H9 (cell line): Measurements from ENCODE around the gene LRPPRC. TPM values are rescaled to one million over a fixed set of nuclear protein-coding genes. Genes with fewer than 3 reads are reported as not detected.

Experiments used
- DNase-seq: peaks from one replicate; pipeline ENCODE4 v3.0.0-alpha.2; 2017
- H2AFZ ChIP-seq: one replicate; pipeline ENCODE4 v1.6.1; 2013; ENCODE audit warnings: mild to moderate bottlenecking, low read length, control low read depth, moderate library complexity
- H2AK5ac ChIP-seq: 2 replicates; pipeline ENCODE4 v1.6.1; 2013; ENCODE audit warnings: low read length, control low read depth, mixed read lengths; ENCODE audit not compliant: insufficient read length
- H2BK120ac ChIP-seq: one replicate; pipeline ENCODE4 v1.6.1; 2013; ENCODE audit warnings: low read depth, mild to moderate bottlenecking, low read length, control low read depth, inconsistent platforms; ENCODE audit not compliant: poor library complexity, severe bottlenecking
- H2BK12ac ChIP-seq: 2 replicates; pipeline ENCODE4 v1.6.1; 2013; ENCODE audit warnings: low read length, control low read depth, mixed read lengths, low read depth; ENCODE audit not compliant: insufficient read length
- H2BK15ac ChIP-seq: 2 replicates; pipeline ENCODE4 v1.6.1; 2013; ENCODE audit warnings: low read depth, low read length, control low read depth
- H2BK20ac ChIP-seq: one replicate; pipeline ENCODE4 v1.6.1; 2013; ENCODE audit warnings: low read depth, mild to moderate bottlenecking, low read length, control low read depth, inconsistent platforms; ENCODE audit not compliant: poor library complexity, severe bottlenecking
- H2BK5ac ChIP-seq: 2 replicates; pipeline ENCODE4 v1.6.1; 2013; ENCODE audit warnings: low read length, control low read depth, mixed read lengths; ENCODE audit not compliant: insufficient read length
- H3K14ac ChIP-seq: 2 replicates; pipeline ENCODE4 v1.6.1; 2013; ENCODE audit warnings: low read length, control low read depth; ENCODE audit not compliant: insufficient read depth
- H3K18ac ChIP-seq: 2 replicates; pipeline ENCODE4 v1.6.1; 2013; ENCODE audit warnings: low read depth, mild to moderate bottlenecking, mixed read lengths, low read length, control low read depth; ENCODE audit not compliant: insufficient read length
- H3K23ac ChIP-seq: 2 replicates; pipeline ENCODE4 v1.6.1; 2013; ENCODE audit warnings: low read length, control low read depth, mixed read lengths, low read depth; ENCODE audit not compliant: insufficient read length
- H3K23me2 ChIP-seq: 2 replicates; pipeline ENCODE4 v1.6.1; 2013; ENCODE audit warnings: low read depth, mild to moderate bottlenecking, mixed read lengths, low read length, control low read depth; ENCODE audit not compliant: insufficient read length, poor library complexity, severe bottlenecking
- H3K27ac ChIP-seq: 2 replicates; pipeline ENCODE4 v1.5.1; 2013; ENCODE audit warnings: low read length, control low read depth, mixed read lengths, low read depth; ENCODE audit not compliant: insufficient read length
- H3K27me3 ChIP-seq: 2 replicates; pipeline ENCODE4 v1.6.1; 2013; ENCODE audit warnings: low read length, control low read depth, inconsistent platforms; ENCODE audit not compliant: insufficient read depth
- H3K4ac ChIP-seq: 2 replicates; pipeline ENCODE4 v1.6.1; 2013; ENCODE audit warnings: low read depth, mild to moderate bottlenecking, control low read depth, inconsistent platforms, low read length, moderate library complexity
- H3K4me1 ChIP-seq: 2 replicates; pipeline ENCODE4 v1.6.1; 2013; ENCODE audit warnings: low read length, control low read depth, inconsistent platforms; ENCODE audit not compliant: insufficient read depth
- H3K4me2 ChIP-seq: 2 replicates; pipeline ENCODE4 v1.6.1; 2013; ENCODE audit warnings: low read length, control low read depth, mixed read lengths; ENCODE audit not compliant: insufficient read length, insufficient read depth
- H3K56ac ChIP-seq: 2 replicates; pipeline ENCODE4 v1.6.1; 2013; ENCODE audit warnings: low read depth, mild to moderate bottlenecking, mixed read lengths, low read length, control low read depth; ENCODE audit not compliant: insufficient read length
- H3K79me1 ChIP-seq: 2 replicates; pipeline ENCODE4 v1.6.1; 2013; ENCODE audit warnings: low read depth, mild to moderate bottlenecking, moderate library complexity, low read length, control low read depth, inconsistent platforms; ENCODE audit not compliant: insufficient read depth, poor library complexity, severe bottlenecking
- H3K79me2 ChIP-seq: 2 replicates; pipeline ENCODE4 v1.6.1; 2013; ENCODE audit warnings: low read length, control low read depth, inconsistent platforms; ENCODE audit not compliant: insufficient read depth
- H3K9ac ChIP-seq: 2 replicates; pipeline ENCODE4 v1.6.1; 2013; ENCODE audit warnings: low read length, control low read depth, mixed read lengths; ENCODE audit not compliant: insufficient read length; ENCODE audit errors: extremely low read depth
- H3K9me3 ChIP-seq: one replicate; pipeline ENCODE4 v1.6.1; 2013; ENCODE audit warnings: low read depth, low read length, inconsistent platforms; ENCODE audit not compliant: control insufficient read depth
- H3T11ph ChIP-seq: one replicate; pipeline ENCODE4 v1.6.1; 2013; ENCODE audit warnings: mild to moderate bottlenecking, low read length, control low read depth, inconsistent platforms
- H4K20me1 ChIP-seq: one replicate; pipeline ENCODE4 v1.6.1; 2013; ENCODE audit not compliant: control insufficient read depth, insufficient read length, insufficient read depth
- H4K5ac ChIP-seq: 2 replicates; pipeline ENCODE4 v1.6.1; 2013; ENCODE audit warnings: low read depth, mild to moderate bottlenecking, mixed read lengths, low read length, control low read depth; ENCODE audit not compliant: insufficient read length
- H4K8ac ChIP-seq: replicated peaks from 2 replicates; pipeline ENCODE4 v1.6.1; 2013; ENCODE audit warnings: low read length, control low read depth, mixed read lengths, low read depth; ENCODE audit not compliant: insufficient read length
- H4K91ac ChIP-seq: 2 replicates; pipeline ENCODE4 v1.6.1; 2013; ENCODE audit warnings: low read depth, mild to moderate bottlenecking, moderate library complexity, mixed read lengths, low read length, control low read depth; ENCODE audit not compliant: insufficient read length
- H3K27ac Mint-ChIP-seq, 3 experiments: 2 replicates in 2 of 3; 3 replicates in 1 of 3; pipeline ENCODE4 v1.8.0; 2020 to 2021; ENCODE audit warnings: mixed read lengths in 3 of 3, mild to moderate bottlenecking in 1 of 3, moderate library complexity in 1 of 3
- H3K27me3 Mint-ChIP-seq: 2 replicates; pipeline ENCODE4 v1.8.0; 2021; ENCODE audit warnings: low read depth, mild to moderate bottlenecking, moderate library complexity, mixed read lengths
- H3K36me3 Mint-ChIP-seq, 3 experiments: 2 replicates in 2 of 3; 3 replicates in 1 of 3; pipeline ENCODE4 v1.8.0; 2020 to 2021; ENCODE audit warnings: low read depth in 3 of 3, mixed read lengths in 3 of 3; ENCODE audit not compliant: insufficient read depth in 1 of 3
- H3K4me1 Mint-ChIP-seq, 2 experiments: 2 replicates each; pipeline ENCODE4 v1.8.0; 2020; ENCODE audit warnings: mixed read lengths in 2 of 2
- H3K4me3 Mint-ChIP-seq, 2 experiments: 2 replicates in 1 of 2; 3 replicates in 1 of 2; pipeline ENCODE4 v1.8.0; 2020 to 2021; ENCODE audit warnings: mild to moderate bottlenecking in 2 of 2, mixed read lengths in 2 of 2, moderate library complexity in 1 of 2
- H3K9me3 Mint-ChIP-seq, 2 experiments: 2 replicates in 1 of 2; 3 replicates in 1 of 2; pipeline ENCODE4 v1.8.0; 2020; ENCODE audit warnings: mild to moderate bottlenecking in 2 of 2, mixed read lengths in 2 of 2, moderate library complexity in 1 of 2
- CTCF ChIP-seq: fragments of 200-600 bp; sonication (generic); conservative IDR thresholded peaks from 3 replicates; pipeline ENCODE4 v1.8.0; 2021; ENCODE audit warnings: antibody characterized with exemption, mild to moderate bottlenecking
- WGBS: extraction: QIAGEN DNeasy Blood & Tissue Kit; methylation state at CpG from one replicate; pipeline ENCODE4 v1.1.7; 2013; ENCODE audit warnings: missing lambda C conversion rate, low lambda C conversion rate, mixed read lengths; ENCODE audit not compliant: insufficient read length; ENCODE audit errors: extremely low coverage; 5-methylcytosine and 5-hydroxymethylcytosine counted together
- total RNA-seq: library from RNA; stranded (reverse); gene quantifications from 2 replicates; pipeline ENCODE4 v1.2.1, GENCODE V29; 2021

LRPPRC gene
- total RNA-seq, 1 experiment from 2014 or later = 182 TPM

- Histone ChIP-seq H2AK5ac (no peak overlapping the region), H2BK20ac (no peak overlapping the region), H2AFZ (no peak overlapping the region), H3K23ac (no peak overlapping the region), H3K4me1 (no peaks in the 10 kb centered on the region; the same call in 1 of the 2 replicates), H3T11ph (no peak overlapping the region), H2BK12ac (no peak overlapping the region), H3K79me1 (no peaks in the 10 kb centered on the region), H3K27me3 (no peaks in the 10 kb centered on the region), H3K79me2 (no peaks in the 10 kb centered on the region), H3K4ac (no peak overlapping the region), H3K9ac (no peak overlapping the region), H4K5ac (no peak overlapping the region), H3K56ac (no peak overlapping the region), H3K14ac (no peak overlapping the region), H3K27ac (no peak overlapping the region), H3K23me2 (no peaks in the 10 kb centered on the region), H2BK5ac (no peak overlapping the region), H4K91ac (no peak overlapping the region), H3K4me2 (no peak overlapping the region), H2BK15ac (no peak overlapping the region), H3K9me3 (no peaks in the 10 kb centered on the region), H4K8ac (no peak overlapping the region), H4K20me1 (no peaks in the 10 kb centered on the region), H3K18ac (no peak overlapping the region), H2BK120ac (no peak overlapping the region)
- no peaks in the 10 kb centered on the region for H3K9me3 Mint-ChIP-seq
- TF ChIP-seq CTCF = no peak
- no CpG with 5 or more reads among the region's 14 CpGs for WGBS
- H3K27me3 Mint-ChIP-seq = no peaks in the 10 kb centered on the region
- no peaks in the 10 kb centered on the region for H3K36me3 Mint-ChIP-seq
- no peak for DNase-seq
- peaks cover 0 to 11% of the 10 kb centered on the region in 2 experiments; a peak in 2 of 4 replicates for H3K4me1 Mint-ChIP-seq
- H3K27ac Mint-ChIP-seq = peak overlapping the region in 1 of 3 experiments; percentile 53; a peak in 2 of 7 replicates
- H3K4me3 Mint-ChIP-seq = no peak overlapping the region
These were observed 155.8 kb downstream of the LRPPRC start for GRCh38 chr2:43839776-43840564.
